ENCODE results near the gene UROC1.

UROC1 gene

DNA sequence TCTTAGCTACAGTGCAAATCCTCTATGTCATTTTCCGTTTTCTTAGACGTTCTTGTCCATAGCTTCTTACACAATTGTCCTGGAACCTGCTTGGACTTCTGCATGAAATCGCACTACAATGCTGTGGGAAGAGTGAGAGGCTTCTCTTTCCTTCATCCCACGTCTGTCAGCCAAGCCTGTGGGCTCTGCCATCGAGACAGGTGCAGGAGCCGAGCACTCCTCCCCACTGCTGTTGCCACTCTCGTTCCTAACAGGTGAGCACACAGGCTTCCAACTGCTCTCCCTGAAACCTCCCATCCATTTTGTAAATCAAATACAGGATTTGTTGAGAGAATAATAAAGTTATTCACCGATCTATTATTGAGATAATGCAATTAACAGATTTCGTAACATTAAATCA is 65.4 kb downstream of the UROC1 start:
- TF ChIP-seq FOXP2 (optimal IDR thresholded peaks at IDR 0.05; ENCODE audit: borderline replicate concordance, extremely low read depth, extremely low read length, insufficient read depth) (no peak), TAF1 (IDR thresholded peaks at IDR 0.05; ENCODE audit: borderline replicate concordance, insufficient read depth, low read length) (no peak), SIN3A (IDR thresholded peaks at IDR 0.05; ENCODE audit: borderline replicate concordance, insufficient read depth, low read length) (no peak), POLR2AphosphoS5 (IDR thresholded peaks at IDR 0.05; ENCODE audit: low read depth, low read length) (no peak)
- TF ChIP-seq, protein P1, sequence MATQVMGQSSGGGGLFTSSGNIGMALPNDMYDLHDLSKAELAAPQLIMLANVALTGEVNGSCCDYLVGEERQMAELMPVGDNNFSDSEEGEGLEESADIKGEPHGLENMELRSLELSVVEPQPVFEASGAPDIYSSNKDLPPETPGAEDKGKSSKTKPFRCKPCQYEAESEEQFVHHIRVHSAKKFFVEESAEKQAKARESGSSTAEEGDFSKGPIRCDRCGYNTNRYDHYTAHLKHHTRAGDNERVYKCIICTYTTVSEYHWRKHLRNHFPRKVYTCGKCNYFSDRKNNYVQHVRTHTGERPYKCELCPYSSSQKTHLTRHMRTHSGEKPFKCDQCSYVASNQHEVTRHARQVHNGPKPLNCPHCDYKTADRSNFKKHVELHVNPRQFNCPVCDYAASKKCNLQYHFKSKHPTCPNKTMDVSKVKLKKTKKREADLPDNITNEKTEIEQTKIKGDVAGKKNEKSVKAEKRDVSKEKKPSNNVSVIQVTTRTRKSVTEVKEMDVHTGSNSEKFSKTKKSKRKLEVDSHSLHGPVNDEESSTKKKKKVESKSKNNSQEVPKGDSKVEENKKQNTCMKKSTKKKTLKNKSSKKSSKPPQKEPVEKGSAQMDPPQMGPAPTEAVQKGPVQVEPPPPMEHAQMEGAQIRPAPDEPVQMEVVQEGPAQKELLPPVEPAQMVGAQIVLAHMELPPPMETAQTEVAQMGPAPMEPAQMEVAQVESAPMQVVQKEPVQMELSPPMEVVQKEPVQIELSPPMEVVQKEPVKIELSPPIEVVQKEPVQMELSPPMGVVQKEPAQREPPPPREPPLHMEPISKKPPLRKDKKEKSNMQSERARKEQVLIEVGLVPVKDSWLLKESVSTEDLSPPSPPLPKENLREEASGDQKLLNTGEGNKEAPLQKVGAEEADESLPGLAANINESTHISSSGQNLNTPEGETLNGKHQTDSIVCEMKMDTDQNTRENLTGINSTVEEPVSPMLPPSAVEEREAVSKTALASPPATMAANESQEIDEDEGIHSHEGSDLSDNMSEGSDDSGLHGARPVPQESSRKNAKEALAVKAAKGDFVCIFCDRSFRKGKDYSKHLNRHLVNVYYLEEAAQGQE (IDR thresholded peaks at IDR 0.05; ENCODE audit: insufficient read depth in 1 of 2, low read depth in 2 of 2, low read length in 2 of 2) = no peak

DNA sequence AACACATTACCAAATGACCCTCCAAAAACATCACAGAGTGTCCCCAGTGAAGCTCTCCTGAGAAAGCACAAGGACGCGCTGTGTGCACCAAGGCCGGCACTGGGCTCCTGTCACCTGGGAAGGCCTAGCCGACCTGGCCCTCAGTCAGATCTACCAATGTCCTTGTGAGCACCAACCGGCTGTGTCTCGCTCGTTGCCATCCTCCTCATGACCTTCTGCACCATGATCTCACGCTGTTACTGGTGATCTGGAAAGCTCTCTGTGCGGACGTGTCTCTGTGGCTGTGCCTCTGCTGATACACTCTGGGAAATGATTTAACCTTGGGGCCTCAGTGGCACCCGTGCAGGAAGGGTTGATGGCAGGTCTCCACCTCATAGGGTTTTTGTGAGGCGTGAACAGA is 66.1 kb downstream of the UROC1 start:
- TF ChIP-seq POLR2AphosphoS5 (IDR thresholded peaks at IDR 0.05; ENCODE audit: low read depth, low read length) (no peak), SIN3A (IDR thresholded peaks at IDR 0.05; ENCODE audit: borderline replicate concordance, insufficient read depth, low read length) (no peak), TAF1 (IDR thresholded peaks at IDR 0.05; ENCODE audit: borderline replicate concordance, insufficient read depth, low read length) (no peak), FOXP2 (optimal IDR thresholded peaks at IDR 0.05; ENCODE audit: borderline replicate concordance, extremely low read depth, extremely low read length, insufficient read depth) (no peak)
- TF ChIP-seq, protein P1 (IDR thresholded peaks at IDR 0.05; ENCODE audit: insufficient read depth in 1 of 2, low read depth in 2 of 2, low read length in 2 of 2) = no peak

DNA sequence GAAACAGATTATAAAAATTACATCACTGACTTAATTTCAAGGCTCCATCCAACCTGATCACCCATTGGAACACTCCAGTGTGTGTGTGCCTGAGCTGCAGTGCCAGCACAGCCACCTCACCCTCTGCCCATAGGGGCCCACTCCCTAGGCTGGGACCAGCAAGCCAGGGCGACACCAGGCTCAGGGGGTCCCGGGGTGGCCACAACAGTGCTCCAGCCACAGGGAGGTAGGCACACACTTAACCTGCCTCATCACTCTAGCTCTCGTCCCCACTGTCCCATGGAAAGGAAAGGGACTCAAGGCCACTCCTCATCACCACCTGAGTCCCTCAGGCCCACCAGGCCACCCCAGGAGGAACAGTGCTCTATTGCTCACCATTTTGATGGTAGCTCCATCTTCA is 66.8 kb downstream of the UROC1 start:
- no peak for TF ChIP-seq TAF1 (IDR thresholded peaks at IDR 0.05; ENCODE audit: borderline replicate concordance, insufficient read depth, low read length)
- TF ChIP-seq, protein P1 (IDR thresholded peaks at IDR 0.05; ENCODE audit: insufficient read depth in 1 of 2, low read depth in 2 of 2, low read length in 2 of 2) = no peak
- TF ChIP-seq FOXP2 (optimal IDR thresholded peaks at IDR 0.05; ENCODE audit: borderline replicate concordance, extremely low read depth, extremely low read length, insufficient read depth) = no peak
- no peak for TF ChIP-seq POLR2AphosphoS5 (IDR thresholded peaks at IDR 0.05; ENCODE audit: low read depth, low read length)
- no peak for TF ChIP-seq SIN3A (IDR thresholded peaks at IDR 0.05; ENCODE audit: borderline replicate concordance, insufficient read depth, low read length)

DNA sequence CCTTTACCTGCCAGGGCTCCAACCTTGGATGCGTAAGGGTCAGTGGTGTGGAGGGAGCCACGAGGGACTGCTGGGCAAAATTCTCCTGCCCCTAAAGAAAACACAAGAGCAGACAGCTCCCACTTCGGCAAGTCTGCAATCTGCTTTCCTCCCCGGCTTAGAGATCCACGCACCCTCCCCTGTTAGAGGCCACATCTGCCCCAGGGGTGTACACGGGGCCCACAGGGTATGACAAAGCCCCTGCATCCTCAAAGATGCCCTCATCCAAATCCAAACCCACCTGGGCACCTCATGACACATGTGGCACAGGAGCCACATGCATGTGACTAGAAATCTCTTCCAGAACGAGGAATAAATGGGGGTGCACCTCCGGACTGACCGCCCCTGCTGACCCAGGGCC is 67.4 kb downstream of the UROC1 start:
- no peak for TF ChIP-seq POLR2AphosphoS5 (IDR thresholded peaks at IDR 0.05; ENCODE audit: low read depth, low read length)
- TF ChIP-seq SIN3A (IDR thresholded peaks at IDR 0.05; ENCODE audit: borderline replicate concordance, insufficient read depth, low read length) = no peak
- TF ChIP-seq TAF1 (IDR thresholded peaks at IDR 0.05; ENCODE audit: borderline replicate concordance, insufficient read depth, low read length) = no peak
- TF ChIP-seq, protein P1 (IDR thresholded peaks at IDR 0.05; ENCODE audit: insufficient read depth in 1 of 2, low read depth in 2 of 2, low read length in 2 of 2) = no peak
- no peak for TF ChIP-seq FOXP2 (optimal IDR thresholded peaks at IDR 0.05; ENCODE audit: borderline replicate concordance, extremely low read depth, extremely low read length, insufficient read depth)

DNA sequence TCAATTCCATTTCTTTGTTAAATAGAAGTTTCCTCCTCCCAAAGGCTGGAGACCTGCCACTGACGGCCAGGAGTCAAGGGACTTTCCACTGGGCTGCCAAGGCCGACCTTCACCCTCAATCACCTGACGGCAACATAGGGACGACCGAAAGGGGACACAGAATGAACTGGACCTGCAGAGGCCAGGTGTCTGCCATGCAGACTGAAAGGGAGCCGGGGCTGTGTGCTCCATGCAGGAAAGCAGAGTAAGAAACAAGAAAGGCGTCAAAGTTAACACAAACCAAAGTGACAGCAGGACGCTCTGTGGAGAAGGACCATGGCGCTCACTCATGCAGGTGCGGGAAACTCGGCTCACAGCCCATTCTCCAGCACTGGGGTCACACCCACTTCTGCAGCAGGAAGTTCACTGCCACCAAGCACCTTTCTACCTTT is 67.9 kb downstream of the UROC1 start:
- no peak for TF ChIP-seq TAF1 (IDR thresholded peaks at IDR 0.05; ENCODE audit: borderline replicate concordance, insufficient read depth, low read length)
- TF ChIP-seq SIN3A (IDR thresholded peaks at IDR 0.05; ENCODE audit: borderline replicate concordance, insufficient read depth, low read length) = no peak
- TF ChIP-seq, protein P1 (IDR thresholded peaks at IDR 0.05; ENCODE audit: insufficient read depth in 1 of 2, low read depth in 2 of 2, low read length in 2 of 2) = no peak
- no peak for TF ChIP-seq POLR2AphosphoS5 (IDR thresholded peaks at IDR 0.05; ENCODE audit: low read depth, low read length)
- TF ChIP-seq FOXP2 (optimal IDR thresholded peaks at IDR 0.05; ENCODE audit: borderline replicate concordance, extremely low read depth, extremely low read length, insufficient read depth) = no peak

Measured in PFSK-1 (cell line).